GM06990 (cell line): ENCODE measurements around the gene URAD.

ENCODE experiments used
- DNase-seq: peaks from one replicate; pipeline ENCODE4 v3.0.0-alpha.2; 2011; ENCODE audit not compliant: insufficient read length; ENCODE audit errors: extremely low read depth
- H3K27me3 ChIP-seq: replicated peaks from 2 replicates; pipeline ENCODE4 v1.6.0; 2011; ENCODE audit warnings: low read length; ENCODE audit not compliant: control insufficient read depth, insufficient read depth
- H3K36me3 ChIP-seq: 2 replicates; pipeline ENCODE4 v1.5.1; 2011; ENCODE audit warnings: low read length; ENCODE audit not compliant: control insufficient read depth, insufficient read depth
- H3K4me3 ChIP-seq: replicated peaks from 2 replicates; pipeline ENCODE4 v1.5.1; 2011; ENCODE audit warnings: low read depth, mild to moderate bottlenecking, control low read depth, low read length
- CTCF ChIP-seq: IDR thresholded peaks from 2 replicates; pipeline ENCODE4 v1.5.1; 2011; ENCODE audit warnings: low read length, control low read depth, mild to moderate bottlenecking, inconsistent platforms; ENCODE audit not compliant: insufficient read depth, poor library complexity, severe bottlenecking

The URAD gene

GRCh38 chr13:27975564-27976361, 12.7 kb downstream of the URAD start:
- TF ChIP-seq CTCF, result no peak
- H3K27me3 ChIP-seq, result peaks cover 5% of the 10 kb centered on the region
- H3K4me3 ChIP-seq, result no peak overlapping the region
- no peaks in the 10 kb centered on the region for H3K36me3 ChIP-seq
- DNase-seq, result no peak

GRCh38 chr13:27973961-27974662, 14.4 kb downstream of the URAD start:
- DNase-seq, result no peak
- no peak for TF ChIP-seq CTCF
- H3K27me3 ChIP-seq, result peaks cover 5% of the 10 kb centered on the region
- no peaks in the 10 kb centered on the region for H3K36me3 ChIP-seq
- H3K4me3 ChIP-seq, result no peak overlapping the region

GRCh38 chr13:27973291-27973690, 15.2 kb downstream of the URAD start:
- H3K36me3 ChIP-seq, result no peaks in the 10 kb centered on the region
- no peak for DNase-seq
- TF ChIP-seq CTCF, result no peak
- H3K27me3 ChIP-seq, result peaks cover 5% of the 10 kb centered on the region
- H3K4me3 ChIP-seq, result no peak overlapping the region

- TF ChIP-seq CTCF, result no peak
- H3K27me3 ChIP-seq, result peaks cover 5% of the 10 kb centered on the region
- DNase-seq, result no peak
Observed at GRCh38 chr13:27972478-27972820, 16.0 kb downstream of the URAD start.

GRCh38 chr13:27971776-27972477, 16.6 kb downstream of the URAD start:
- Histone ChIP-seq H3K4me3 (no peak overlapping the region), H3K27me3 (peaks cover 5% of the 10 kb centered on the region), H3K36me3 (no peaks in the 10 kb centered on the region)
- no peak for TF ChIP-seq CTCF
- no peak for DNase-seq

More at GRCh38 chr13:27972478-27972820, 16.0 kb downstream of the URAD start:
- H3K4me3 ChIP-seq, result no peak overlapping the region
- no peaks in the 10 kb centered on the region for H3K36me3 ChIP-seq
